Ovary (tissue), 9 donors: Measurements from ENCODE around the gene SETD2. TPM values are rescaled to one million over a fixed set of nuclear protein-coding genes. Genes with fewer than 3 reads are reported as not detected.

Experiments used
- DNase-seq, 5 donors: peaks; one replicate each; pipeline ENCODE4 v3.0.0-alpha.2; 2019 to 2020
- H3K27ac ChIP-seq, 2 donors: fragments of 200-600 bp; one replicate each; pipeline versions ENCODE4 v1.5.1 to v1.8.0; 2019 to 2022
- H3K27me3 ChIP-seq: fragments of 200-600 bp; one replicate; pipeline ENCODE4 v1.8.0; 2022
- H3K36me3 ChIP-seq: fragments of 200-600 bp; sonication (generic); one replicate; pipeline ENCODE4 v1.5.1; 2019
- H3K4me1 ChIP-seq: one replicate; pipeline ENCODE4 v1.8.1; 2013; ENCODE audit warnings: mild to moderate bottlenecking, moderate library complexity; ENCODE audit not compliant: insufficient read depth
- H3K4me3 ChIP-seq: fragments of 200-600 bp; sonication (generic); one replicate; pipeline ENCODE4 v1.5.1; 2017
- H3K9me3 ChIP-seq, 2 donors: fragments of 200-600 bp in 1 of 2; sonication (generic) in 1 of 2; one replicate each; pipeline versions ENCODE4 v1.5.1 to v1.8.1; 2013 to 2019; ENCODE audit warnings: mild to moderate bottlenecking in 1 of 2, moderate library complexity in 1 of 2
- EP300 ChIP-seq: sonication (generic); formaldehyde crosslinking; IDR thresholded peaks from one replicate; pipeline ENCODE4 v1.6.1; 2017; ENCODE audit warnings: antibody characterized with exemption
- POLR2A ChIP-seq: fragments of 450-650 bp; IDR thresholded peaks from one replicate; pipeline ENCODE4 v1.6.1; 2017; ENCODE audit warnings: antibody characterized with exemption, mild to moderate bottlenecking, moderate library complexity
- WGBS, 3 donors: extraction: QIAGEN DNeasy Blood & Tissue Kit in 1 of 3; methylation state at CpG; one replicate each; pipeline versions ENCODE4 v1.1.5 to v1.1.7; 2013 to 2017; 5-methylcytosine and 5-hydroxymethylcytosine counted together
- intact Hi-C, 4 donors: fragments of 100-400 bp; cut with DNase I; formaldehyde crosslinking; loops; one replicate each; pipeline versions ENCODE4 v1.11.0 to v1.15.1; 2022 to 2023
- polyA plus RNA-seq, 2 donors: library from polyadenylated mRNA; stranded (reverse); fragments of 200-250 nt in 1 of 2; fragments of 350-450 nt in 1 of 2; fragmentation: Illumina TruSeq in 1 of 2; extraction: RNeasy Lipid Tissue Mini Kit (QIAGEN cat#74804) in 1 of 2; gene quantifications; one replicate each; pipeline ENCODE4 v1.2.3, GENCODE V29; 2013 to 2014
- total RNA-seq, 7 donors: library from RNA; depleted of rRNA in 2 of 7; stranded (reverse); fragments of >200 nt in 2 of 7; fragmentation: NEBNext Ultra II Directional in 3 of 7; extraction: Animal tissue kit (Norgen Biotek cat#: 25700) in 3 of 7; gene quantifications; one replicate each; pipeline versions ENCODE4 v1.1.0 to v1.2.4, GENCODE V29; 2016 to 2023
- TF ChIP-seq, protein P1 (sequence below), 3 donors: fragments of 450-650 bp in 2 of 3; fragments of 200-600 bp in 1 of 3; IDR thresholded peaks; one replicate each; pipeline versions ENCODE4 v1.5.1 to v1.8.0; 2016 to 2022; ENCODE audit warnings: antibody characterized with exemption in 3 of 3, mild to moderate bottlenecking in 1 of 3
- donor health status: DM: no; HTN: no; CAD: no; lungs with moderate emphysema.
- donor health status: DM: no; HTN: no; CAD: no.
- donor health status: Bipolar disorder and iron deficiency.
- donor health status: DM: yes; HTN: yes; CAD: no.
- donor health status: DM: no; HTN: no; CAD: no.
- donor health status: DM: yes; HTN: yes; CAD: no.

The SETD2 gene
- total and polyA plus RNA-seq, 9 donors = 22.9 to 62.9 (median 49.2) TPM

DNA sequence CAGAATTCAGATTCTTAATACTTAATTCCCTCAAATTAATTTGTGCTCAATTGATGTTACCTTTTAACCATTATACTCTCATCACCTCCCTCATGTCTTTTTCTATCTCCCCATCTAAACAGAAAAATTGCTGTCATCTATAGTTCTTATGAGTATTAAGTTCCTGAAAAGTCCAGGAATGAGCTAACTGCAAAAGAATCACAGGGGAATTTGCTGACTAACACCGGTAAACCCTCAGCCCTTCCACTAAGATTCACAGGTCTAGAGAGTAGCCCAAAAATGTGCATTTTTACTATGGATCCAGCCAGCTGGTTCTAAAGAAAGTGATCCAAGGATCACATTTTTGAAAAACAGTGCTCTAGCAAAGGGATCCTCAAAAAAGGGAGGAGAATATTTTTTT is 67.0 kb downstream of the SETD2 start:
- 24 to 50% (median 43%) methylated on average over 1 of the region's 1 CpG for WGBS, 3 donors
- Histone ChIP-seq H3K36me3 (no peaks in the 10 kb centered on the region), H3K4me1 (no peaks in the 10 kb centered on the region), H3K4me3 (no peak overlapping the region), H3K27ac (no peak overlapping the region), H3K9me3 (no peaks in the 10 kb centered on the region), H3K27me3 (no peaks in the 10 kb centered on the region)
- DNase-seq = no peak
- no peak for TF ChIP-seq POLR2A
- TF ChIP-seq, protein P1, sequence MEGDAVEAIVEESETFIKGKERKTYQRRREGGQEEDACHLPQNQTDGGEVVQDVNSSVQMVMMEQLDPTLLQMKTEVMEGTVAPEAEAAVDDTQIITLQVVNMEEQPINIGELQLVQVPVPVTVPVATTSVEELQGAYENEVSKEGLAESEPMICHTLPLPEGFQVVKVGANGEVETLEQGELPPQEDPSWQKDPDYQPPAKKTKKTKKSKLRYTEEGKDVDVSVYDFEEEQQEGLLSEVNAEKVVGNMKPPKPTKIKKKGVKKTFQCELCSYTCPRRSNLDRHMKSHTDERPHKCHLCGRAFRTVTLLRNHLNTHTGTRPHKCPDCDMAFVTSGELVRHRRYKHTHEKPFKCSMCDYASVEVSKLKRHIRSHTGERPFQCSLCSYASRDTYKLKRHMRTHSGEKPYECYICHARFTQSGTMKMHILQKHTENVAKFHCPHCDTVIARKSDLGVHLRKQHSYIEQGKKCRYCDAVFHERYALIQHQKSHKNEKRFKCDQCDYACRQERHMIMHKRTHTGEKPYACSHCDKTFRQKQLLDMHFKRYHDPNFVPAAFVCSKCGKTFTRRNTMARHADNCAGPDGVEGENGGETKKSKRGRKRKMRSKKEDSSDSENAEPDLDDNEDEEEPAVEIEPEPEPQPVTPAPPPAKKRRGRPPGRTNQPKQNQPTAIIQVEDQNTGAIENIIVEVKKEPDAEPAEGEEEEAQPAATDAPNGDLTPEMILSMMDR (IDR thresholded peaks at IDR 0.05) = no peak
- no peak for TF ChIP-seq EP300
- intact Hi-C loops = no loop called here

DNA sequence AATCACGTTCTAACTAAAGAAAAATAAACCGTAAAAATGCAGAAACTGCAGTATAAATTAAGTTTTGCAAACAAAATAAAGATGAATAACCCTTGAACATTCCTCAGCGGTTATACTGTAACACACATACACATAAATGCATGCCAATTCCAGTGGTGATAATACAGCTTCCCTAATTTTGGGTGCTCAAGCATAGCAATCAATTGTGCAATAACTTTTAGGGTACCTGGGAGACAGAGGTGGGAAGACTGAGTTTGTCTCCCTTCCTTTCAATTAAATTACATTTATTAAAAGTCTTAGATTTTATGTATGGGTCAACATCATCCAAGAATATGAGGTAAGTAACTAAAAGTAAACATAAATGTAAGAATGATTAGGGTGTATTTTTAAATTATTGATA is 71.8 kb downstream of the SETD2 start:
- TF ChIP-seq, protein P1 (IDR thresholded peaks at IDR 0.05) = no peak
- TF ChIP-seq EP300 (no peak), POLR2A (no peak)
- DNase-seq = no peak
- no peaks in the 10 kb centered on the region for H3K27me3 ChIP-seq
- no peak overlapping the region for H3K4me3 ChIP-seq
- no peaks in the 10 kb centered on the region for H3K9me3 ChIP-seq
- H3K27ac ChIP-seq = no peak overlapping the region
- H3K36me3 ChIP-seq = no peaks in the 10 kb centered on the region
- intact Hi-C loops = no loop called here
- no peaks in the 10 kb centered on the region for H3K4me1 ChIP-seq
- WGBS, 3 donors = 52 to 71% (median 61%) methylated on average over 3 of the region's 3 CpGs

DNA sequence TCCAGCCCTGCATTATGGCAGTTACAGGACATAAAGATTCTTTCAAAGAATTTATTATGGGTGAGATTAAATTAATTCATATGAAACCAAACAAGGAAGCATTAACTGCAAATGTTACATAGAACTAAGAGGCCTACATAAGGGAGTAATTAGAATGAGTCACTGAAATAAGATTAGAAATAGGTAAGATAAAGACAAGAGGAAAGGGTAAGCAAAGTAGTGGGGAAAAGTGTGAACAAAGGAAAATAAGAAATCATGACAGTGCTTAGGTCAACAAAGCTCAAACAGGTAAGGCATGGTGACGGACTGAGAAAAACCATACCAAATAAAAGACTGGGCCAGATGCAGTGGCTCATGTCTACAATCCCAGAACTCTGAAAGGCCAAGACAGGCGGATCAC is 74.3 kb downstream of the SETD2 start:
- Histone ChIP-seq H3K9me3 (no peaks in the 10 kb centered on the region), H3K4me1 (no peaks in the 10 kb centered on the region), H3K4me3 (no peak overlapping the region), H3K36me3 (no peaks in the 10 kb centered on the region), H3K27ac (no peak overlapping the region), H3K27me3 (no peaks in the 10 kb centered on the region)
- intact Hi-C loops = loop anchor here in 1 of 4 donors (5.0 kb wide), 1 partner anchor 162 kb away; no protein-coding TSS in a partner anchor
- TF ChIP-seq, protein P1 (IDR thresholded peaks at IDR 0.05) = no peak
- TF ChIP-seq EP300 (no peak), POLR2A (no peak)
- 88 to 97% (median 96%) methylated on average over 2 of the region's 2 CpGs for WGBS, 3 donors
- DNase-seq = no peak

DNA sequence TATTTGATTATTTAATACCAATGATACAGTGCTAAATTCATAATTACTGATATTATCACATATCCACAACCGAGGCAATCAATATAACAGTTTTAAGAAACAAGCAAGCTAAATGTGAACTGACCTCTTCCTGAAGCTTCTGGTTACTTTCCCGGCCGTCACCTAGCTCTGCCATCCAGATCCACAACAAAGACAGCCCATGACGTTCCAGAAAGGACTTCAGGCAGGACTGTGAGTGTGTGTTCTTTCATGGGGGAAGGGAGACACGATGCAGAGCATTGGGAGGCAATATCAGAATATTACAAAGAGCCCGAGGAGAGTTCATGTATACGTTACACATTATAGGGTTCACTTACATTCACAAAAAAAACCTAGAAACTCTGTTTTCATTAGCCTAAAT is 77.8 kb downstream of the SETD2 start:
- DNase-seq = no peak
- TF ChIP-seq POLR2A (no peak), EP300 (no peak)
- TF ChIP-seq, protein P1 (IDR thresholded peaks at IDR 0.05) = no peak
- Histone ChIP-seq H3K9me3 (no peaks in the 10 kb centered on the region), H3K4me3 (no peak overlapping the region), H3K36me3 (no peaks in the 10 kb centered on the region), H3K27me3 (no peaks in the 10 kb centered on the region), H3K4me1 (no peaks in the 10 kb centered on the region), H3K27ac (no peak overlapping the region)
- intact Hi-C loops = loop anchor here in 1 of 4 donors (5.0 kb wide), 1 partner anchor 159 kb away; no protein-coding TSS in a partner anchor
- WGBS, 3 donors = 92 to 94% (median 94%) methylated on average over 7 of the region's 7 CpGs
